H1 (cell line): Measurements from ENCODE around the gene VPS11.

ENCODE experiments used
- ATF2 ChIP-seq: IDR thresholded peaks from 2 replicates; pipeline ENCODE4 v1.6.1; 2012; ENCODE audit warnings: low read length, inconsistent platforms
- CEBPB ChIP-seq: IDR thresholded peaks from 2 replicates; pipeline ENCODE4 v1.6.1; 2012; ENCODE audit warnings: low read depth, low read length
- CHD1 ChIP-seq: IDR thresholded peaks from 2 replicates; pipeline ENCODE4 v1.6.1; 2012; ENCODE audit warnings: low read depth, low read length, improper control_type of control experiment
- CTCF ChIP-seq, 3 experiments: IDR thresholded peaks; 1 replicate in 2 of 3; 2 replicates in 1 of 3; pipeline versions ENCODE4 v1.5.1 to v1.6.1; 2011; ENCODE audit warnings: low read length in 3 of 3, mild to moderate bottlenecking in 3 of 3, inconsistent platforms in 2 of 3, low read depth in 1 of 3, moderate library complexity in 1 of 3; ENCODE audit not compliant: insufficient read depth in 1 of 3; ENCODE audit errors: control extremely low read depth in 1 of 3
- EZH2 ChIP-seq: fragments of 200-600 bp; sonication (generic); IDR thresholded peaks from 2 replicates; pipeline ENCODE4 v1.7.1; 2012; ENCODE audit warnings: low read depth, mild to moderate bottlenecking, moderate library complexity, low read length, inconsistent platforms; ENCODE audit not compliant: severe bottlenecking
- RAD21 ChIP-seq, 2 experiments: IDR thresholded peaks in 1 of 2; conservative IDR thresholded peaks in 1 of 2; 2 replicates each; pipeline ENCODE4 v1.6.1; 2011; ENCODE audit warnings: low read depth in 2 of 2, low read length in 2 of 2, improper control_type of control experiment in 1 of 2, inconsistent platforms in 1 of 2, mild to moderate bottlenecking in 1 of 2, moderate library complexity in 1 of 2
- RBBP5 ChIP-seq: IDR thresholded peaks from 2 replicates; pipeline ENCODE4 v1.7.1; 2012; ENCODE audit warnings: low read depth, mild to moderate bottlenecking, inconsistent platforms, low read length, moderate library complexity, borderline replicate concordance
- TAF7 ChIP-seq: optimal IDR thresholded peaks from 2 replicates; pipeline ENCODE3; 2011; ENCODE audit warnings: low read depth, mild to moderate bottlenecking, inconsistent platforms, low read length, moderate library complexity, borderline replicate concordance

- no peak for TF ChIP-seq RAD21 (IDR thresholded peaks at IDR 0.05 in 1 of 2, conservative IDR thresholded peaks at IDR 0.05 in 1 of 2; ENCODE audit: low read depth in 2 of 2, low read length in 2 of 2)
- TF ChIP-seq CTCF (IDR thresholded peaks at IDR 0.05; ENCODE audit: control extremely low read depth in 1 of 3, insufficient read depth in 1 of 3, low read depth in 1 of 3, low read length in 3 of 3): no peak
- no peak for TF ChIP-seq TAF7
- no peak for TF ChIP-seq CHD1
- TF ChIP-seq CEBPB: no peak
- no peak for TF ChIP-seq RBBP5
- TF ChIP-seq ATF2: no peak
- TF ChIP-seq EZH2: no peak
Measured at GRCh38 chr11:119126675-119127268, 59.2 kb downstream of the VPS11 start.
